ENCODE results near the gene ENDOU.

ENDOU gene

DNA sequence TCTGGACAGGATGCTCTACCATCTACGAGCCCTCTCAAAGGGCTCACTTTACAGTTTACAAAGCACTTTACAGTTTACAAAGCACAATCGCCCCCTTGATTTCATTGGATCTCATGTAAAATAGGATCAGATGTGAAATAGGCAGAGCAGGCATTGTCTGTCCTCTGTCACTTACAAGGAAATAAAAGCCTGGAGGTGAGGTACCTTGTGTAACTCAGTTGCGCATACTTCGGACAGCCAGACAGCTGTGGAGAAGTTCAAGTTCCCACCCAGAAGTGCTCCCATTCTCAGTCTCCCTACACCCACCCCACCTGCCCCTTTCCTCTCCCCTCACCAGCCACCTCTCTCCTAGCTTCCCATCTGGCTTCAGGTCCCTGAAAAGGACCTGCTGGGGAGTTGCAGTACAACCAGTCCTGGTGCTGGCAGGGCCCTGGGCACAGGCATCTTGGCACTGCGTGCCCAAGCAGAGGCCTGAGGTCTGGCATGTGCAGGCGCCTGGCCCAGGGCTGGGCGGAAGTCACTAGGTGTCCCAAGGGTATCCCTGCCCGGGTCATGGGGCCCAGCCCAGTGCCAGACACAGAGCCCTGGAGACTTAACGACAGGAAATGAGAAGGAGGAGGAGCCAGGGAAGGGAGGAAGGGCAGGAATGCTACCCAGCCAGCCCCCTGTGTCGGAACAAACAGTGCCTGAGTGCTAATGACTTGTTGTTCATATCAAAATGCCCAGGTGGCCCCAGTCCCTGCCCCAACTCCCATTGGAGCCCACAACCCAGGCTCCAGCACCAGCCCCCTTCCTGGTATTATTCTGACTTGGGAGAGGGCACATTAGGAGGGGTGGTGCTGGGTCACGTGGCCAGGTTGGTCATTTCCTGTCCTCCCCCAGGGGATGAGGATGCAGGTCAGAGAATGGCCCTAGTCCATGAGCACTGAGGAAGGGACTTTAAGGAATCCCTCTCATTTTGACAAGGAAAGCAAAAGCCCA lies 28.0 kb upstream of the ENDOU start:
- Histone ChIP-seq H3K27me3 (no peaks in the 10 kb centered on the region), H3K36me3 (no peaks in the 10 kb centered on the region), H3K4me3 (ENCODE audit: low read depth, low read length) (no peak overlapping the region), H3K4me1 (peaks cover 48% of the 10 kb centered on the region), H3K9me3 (no peaks in the 10 kb centered on the region)
- TF ChIP-seq, protein P1, sequence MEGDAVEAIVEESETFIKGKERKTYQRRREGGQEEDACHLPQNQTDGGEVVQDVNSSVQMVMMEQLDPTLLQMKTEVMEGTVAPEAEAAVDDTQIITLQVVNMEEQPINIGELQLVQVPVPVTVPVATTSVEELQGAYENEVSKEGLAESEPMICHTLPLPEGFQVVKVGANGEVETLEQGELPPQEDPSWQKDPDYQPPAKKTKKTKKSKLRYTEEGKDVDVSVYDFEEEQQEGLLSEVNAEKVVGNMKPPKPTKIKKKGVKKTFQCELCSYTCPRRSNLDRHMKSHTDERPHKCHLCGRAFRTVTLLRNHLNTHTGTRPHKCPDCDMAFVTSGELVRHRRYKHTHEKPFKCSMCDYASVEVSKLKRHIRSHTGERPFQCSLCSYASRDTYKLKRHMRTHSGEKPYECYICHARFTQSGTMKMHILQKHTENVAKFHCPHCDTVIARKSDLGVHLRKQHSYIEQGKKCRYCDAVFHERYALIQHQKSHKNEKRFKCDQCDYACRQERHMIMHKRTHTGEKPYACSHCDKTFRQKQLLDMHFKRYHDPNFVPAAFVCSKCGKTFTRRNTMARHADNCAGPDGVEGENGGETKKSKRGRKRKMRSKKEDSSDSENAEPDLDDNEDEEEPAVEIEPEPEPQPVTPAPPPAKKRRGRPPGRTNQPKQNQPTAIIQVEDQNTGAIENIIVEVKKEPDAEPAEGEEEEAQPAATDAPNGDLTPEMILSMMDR (IDR thresholded peaks at IDR 0.05; ENCODE audit: low read depth, low read length) = no peak
- DNase-seq = peak; percentile 85

DNA sequence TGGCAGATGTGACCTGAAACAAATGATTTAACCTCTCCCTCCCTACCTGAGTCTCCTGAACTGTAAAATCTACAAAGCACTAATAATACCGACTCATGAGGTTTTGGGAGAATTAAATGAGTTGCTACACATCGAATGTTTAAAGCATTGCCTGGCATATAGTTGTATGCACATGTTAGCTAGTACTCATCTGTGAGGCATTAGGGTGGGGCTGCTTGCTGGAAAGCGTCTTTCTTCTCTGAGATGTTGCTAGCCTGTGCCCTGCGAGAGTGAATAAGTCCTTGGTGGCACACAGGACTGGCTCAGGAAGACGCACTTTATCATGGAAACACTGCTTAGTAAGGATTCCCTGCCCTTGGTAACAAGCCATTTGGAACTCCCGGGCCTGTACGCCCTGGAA lies 27.3 kb upstream of the ENDOU start:
- Histone ChIP-seq H3K9me3 (no peaks in the 10 kb centered on the region), H3K4me3 (ENCODE audit: low read depth, low read length) (no peak overlapping the region), H3K27me3 (no peaks in the 10 kb centered on the region), H3K4me1 (peaks cover 42% of the 10 kb centered on the region), H3K36me3 (no peaks in the 10 kb centered on the region)
- TF ChIP-seq, protein P1 (IDR thresholded peaks at IDR 0.05; ENCODE audit: low read depth, low read length) = no peak
- no peak for DNase-seq

DNA sequence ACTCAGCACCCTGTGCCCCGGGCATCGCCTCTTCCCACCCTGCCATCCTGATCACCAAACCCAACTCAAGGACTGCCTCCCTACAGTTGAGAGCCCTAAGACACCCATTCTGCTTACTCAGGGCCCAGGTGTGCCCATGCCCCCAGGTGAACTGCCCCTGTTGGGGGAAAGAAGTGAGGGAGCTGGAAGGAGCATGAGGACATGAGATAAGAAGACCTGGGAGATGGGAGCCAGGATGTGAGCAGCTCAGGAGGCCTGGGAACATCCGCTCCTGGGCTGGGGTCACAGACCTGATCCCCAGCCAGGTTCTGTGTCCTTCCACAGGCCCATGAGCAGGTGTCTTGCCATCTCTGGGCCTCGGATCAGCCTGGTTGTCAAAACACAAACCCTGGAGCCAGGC lies 26.8 kb upstream of the ENDOU start:
- peaks cover 42% of the 10 kb centered on the region for H3K4me1 ChIP-seq
- DNase-seq = no peak
- no peaks in the 10 kb centered on the region for H3K27me3 ChIP-seq
- TF ChIP-seq, protein P1 (IDR thresholded peaks at IDR 0.05; ENCODE audit: low read depth, low read length) = no peak
- no peak overlapping the region for H3K4me3 ChIP-seq (ENCODE audit: low read depth, low read length)
- H3K36me3 ChIP-seq = no peaks in the 10 kb centered on the region
- no peaks in the 10 kb centered on the region for H3K9me3 ChIP-seq

DNA sequence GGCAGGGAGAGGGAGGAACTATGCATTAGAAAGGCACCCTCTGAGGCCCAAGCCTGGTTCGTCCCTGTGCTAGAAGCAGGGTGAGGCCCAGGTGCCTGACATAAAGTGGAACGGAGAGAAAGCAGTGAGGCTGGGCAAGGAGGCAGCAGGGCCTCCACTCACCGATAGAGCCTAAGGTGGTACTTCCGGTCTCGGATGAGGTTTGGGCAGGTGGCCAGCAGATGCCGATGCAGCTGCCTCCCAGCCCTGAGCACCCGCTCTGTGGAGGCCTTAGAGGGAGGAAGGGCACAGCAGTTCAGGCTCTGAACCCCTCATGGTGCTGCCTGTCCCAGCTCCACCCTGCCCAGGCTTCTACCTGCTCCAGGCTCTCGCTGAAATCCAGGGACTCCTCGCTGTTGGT lies 26.3 kb upstream of the ENDOU start:
- Histone ChIP-seq H3K4me1 (peaks cover 42% of the 10 kb centered on the region), H3K27me3 (no peaks in the 10 kb centered on the region), H3K36me3 (no peaks in the 10 kb centered on the region), H3K9me3 (no peaks in the 10 kb centered on the region), H3K4me3 (ENCODE audit: low read depth, low read length) (no peak overlapping the region)
- no peak for DNase-seq
- TF ChIP-seq, protein P1 (IDR thresholded peaks at IDR 0.05; ENCODE audit: low read depth, low read length) = no peak

DNA sequence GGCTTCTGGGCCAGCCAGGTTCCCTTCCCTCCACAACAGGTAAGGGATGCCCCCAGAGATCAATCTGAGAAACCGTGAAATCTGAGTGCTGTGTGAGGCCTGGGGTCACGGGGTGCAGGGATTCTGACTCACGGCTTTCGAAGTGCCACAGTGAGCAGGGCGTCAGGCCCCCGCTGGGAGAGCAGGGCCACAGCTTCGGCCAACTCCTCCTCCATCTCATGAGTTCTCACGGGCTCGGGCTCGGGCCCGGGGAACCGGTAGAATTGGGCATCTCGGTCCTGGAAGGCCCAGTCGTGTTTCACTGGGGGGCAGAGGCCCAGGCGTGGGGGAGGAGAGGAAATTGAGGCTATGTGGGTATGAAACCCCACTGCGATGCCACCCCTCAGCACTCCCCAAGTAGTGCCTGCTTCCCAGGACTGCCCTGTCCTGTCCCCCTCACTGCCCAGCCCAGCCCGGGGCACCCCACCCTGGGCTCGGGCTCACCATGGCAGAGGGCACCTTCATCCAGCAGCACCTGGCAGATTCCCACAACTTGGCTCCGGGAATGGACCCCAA lies 25.7 kb upstream of the ENDOU start:
- Histone ChIP-seq H3K27me3 (no peaks in the 10 kb centered on the region), H3K9me3 (no peaks in the 10 kb centered on the region), H3K4me3 (ENCODE audit: low read depth, low read length) (no peak overlapping the region), H3K36me3 (no peaks in the 10 kb centered on the region), H3K4me1 (peaks cover 37% of the 10 kb centered on the region)
- TF ChIP-seq, protein P1 (IDR thresholded peaks at IDR 0.05; ENCODE audit: low read depth, low read length) = no peak
- DNase-seq = no peak
